Occipital lobe (tissue), 2 donors: ENCODE results near the gene PPP1CB. TPM values are rescaled to one million over a fixed set of nuclear protein-coding genes. Genes with fewer than 3 reads are reported as not detected.

Source experiments
- DNase-seq: peaks from one replicate; lab custom pipeline; 2025; lab: John Stamatoyannopoulos, UW
- total RNA-seq: library from RNA; depleted of rRNA; stranded (reverse); fragments of >200 nt; gene quantifications from one replicate; pipeline ENCODE4 v1.2.3, GENCODE V29; 2014

Gene PPP1CB
- total RNA-seq, 1 donor from 2014 or later, result 433 TPM

DNA sequence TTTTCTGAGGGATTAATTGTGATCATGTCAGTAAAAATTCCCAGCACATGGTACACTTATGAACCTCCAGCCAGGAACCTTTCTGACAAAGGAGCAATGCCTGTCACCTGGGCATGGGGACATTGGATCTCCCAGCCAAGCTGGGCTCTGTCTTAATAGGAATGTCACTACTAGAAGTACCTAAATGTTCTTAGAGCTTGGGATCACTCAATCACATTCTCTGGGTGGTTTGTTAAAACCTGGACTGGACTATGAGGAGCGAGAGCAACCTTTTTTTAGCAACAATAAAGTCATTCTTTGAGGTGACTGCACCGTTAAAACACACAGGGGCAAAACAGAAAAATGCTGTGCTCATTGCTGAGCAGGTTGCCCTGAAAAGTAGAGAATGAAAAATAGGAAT lies 6.4 kb upstream of the PPP1CB start:
- no peak for DNase-seq

DNA sequence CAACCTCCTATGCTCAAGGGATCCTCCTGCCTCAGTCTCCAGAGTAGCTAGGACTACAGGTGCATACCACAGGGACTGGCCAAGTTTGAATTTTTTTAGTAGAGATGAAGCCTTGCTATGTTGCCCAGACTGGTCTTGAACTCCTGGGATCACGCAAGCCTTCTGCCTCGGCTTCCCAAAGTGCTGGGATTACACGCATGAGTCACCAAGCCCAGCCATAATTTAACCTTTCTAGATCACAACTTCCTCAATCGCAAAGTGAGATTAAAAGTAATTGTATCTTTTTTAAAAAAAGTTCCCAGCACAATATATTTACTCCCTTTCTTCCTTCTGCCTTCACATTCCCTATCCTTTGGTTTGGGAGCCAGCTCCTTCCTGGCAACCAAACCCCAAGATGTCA lies 5.8 kb upstream of the PPP1CB start:
- DNase-seq, result no peak

DNA sequence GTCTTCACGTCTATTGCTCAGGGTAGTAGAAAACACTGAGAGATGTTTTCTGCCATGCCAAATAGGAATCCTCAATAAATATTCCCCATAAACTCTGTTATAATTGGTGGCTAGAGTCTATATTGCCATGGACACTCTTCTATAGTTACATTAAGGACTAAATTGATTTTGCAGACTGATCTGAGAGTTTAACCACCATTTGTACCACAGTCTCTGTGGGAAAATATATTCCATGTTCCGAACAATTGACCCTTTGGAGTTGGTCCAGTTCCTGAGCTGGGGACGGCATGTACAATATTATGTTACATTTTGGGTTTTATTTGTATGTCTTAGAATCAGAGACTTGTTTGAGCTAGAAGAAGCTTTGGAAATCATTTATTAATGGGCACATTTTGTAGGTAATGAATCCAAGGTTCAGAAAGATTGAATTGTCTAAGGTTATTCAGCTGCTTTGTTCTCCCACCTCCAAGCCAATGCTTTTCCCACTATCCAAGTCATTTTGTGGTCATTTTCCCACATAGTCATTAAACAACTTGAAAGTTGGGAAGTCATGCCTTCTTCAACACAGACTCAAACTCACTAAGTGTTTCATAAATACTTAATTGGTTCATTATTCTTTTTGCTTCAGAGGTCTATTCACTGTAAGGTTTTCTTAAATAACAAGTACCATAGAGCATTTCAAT lies 5.1 kb upstream of the PPP1CB start:
- no peak for DNase-seq

- no peak for DNase-seq
These were observed 3.9 kb upstream of the PPP1CB start for GRCh38 chr2:28747714-28748113.

GRCh38 chr2:28748176-28748575 lies 3.5 kb upstream of the PPP1CB start:
- DNase-seq, result no peak

- no peak for DNase-seq
These were observed 2.7 kb upstream of the PPP1CB start for GRCh38 chr2:28748941-28749340.

DNA sequence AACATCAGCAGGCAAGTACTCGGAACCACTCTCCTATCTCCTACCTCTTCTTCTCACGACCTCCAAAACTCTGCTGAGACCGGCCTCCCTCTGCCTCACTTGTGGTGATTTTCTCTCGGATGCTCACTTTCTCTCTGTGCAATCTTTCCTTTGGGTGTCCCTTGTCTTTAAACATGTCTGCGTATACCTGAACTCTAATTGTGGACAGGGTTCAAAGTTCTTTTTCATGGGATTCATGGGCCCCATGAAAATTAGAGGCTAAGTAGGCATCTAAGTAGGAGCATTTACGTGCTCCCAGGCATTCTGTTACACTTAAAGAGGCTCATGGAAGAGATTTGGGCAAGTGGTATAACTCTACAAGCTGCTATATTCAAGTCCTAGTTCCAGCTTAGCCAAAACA lies 2.1 kb upstream of the PPP1CB start:
- no peak for DNase-seq

DNA sequence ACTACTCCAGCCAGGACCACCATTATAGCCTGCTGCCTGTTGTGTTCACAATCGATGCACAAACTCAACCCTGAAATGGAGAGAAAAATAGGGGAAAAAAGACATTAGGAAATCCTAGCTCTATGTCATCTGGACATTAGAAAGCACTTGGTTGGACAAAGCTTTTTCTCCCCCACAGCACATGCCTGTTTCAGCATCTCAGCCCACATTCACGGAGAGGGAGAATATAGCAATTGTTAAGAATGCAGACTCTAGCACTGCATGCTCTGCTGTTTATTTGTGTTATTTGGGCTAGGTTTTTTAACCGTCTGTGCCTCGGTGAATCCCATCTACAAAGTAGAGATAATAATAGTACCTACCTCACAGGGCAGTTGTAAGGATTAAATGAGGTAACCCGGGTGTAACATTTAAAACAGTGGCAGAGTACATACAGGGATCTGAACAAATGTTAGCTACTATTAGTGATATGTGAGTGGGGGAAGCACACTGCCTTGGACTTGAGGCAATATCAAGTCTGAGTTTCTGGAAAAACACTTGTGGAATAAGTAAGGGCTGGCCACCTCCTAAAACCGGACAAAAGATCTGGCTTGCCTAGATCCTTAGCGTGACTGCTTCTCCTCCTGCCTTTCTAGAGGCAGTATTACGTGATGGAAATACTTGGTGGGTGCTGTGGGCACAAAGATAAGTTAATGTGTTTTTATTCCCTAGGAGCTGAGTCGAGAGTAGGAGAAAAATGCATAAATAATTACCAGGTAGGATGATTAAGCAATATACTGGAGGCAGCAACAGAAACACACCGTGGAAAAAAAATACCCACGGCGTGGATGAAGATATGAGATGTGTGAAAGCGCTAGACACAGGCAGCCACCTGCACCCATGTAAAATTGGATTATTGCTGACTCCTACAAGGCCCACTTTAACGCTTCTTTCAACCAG lies 1.0 kb upstream of the PPP1CB start:
- no peak for DNase-seq

GRCh38 chr2:28751956-28752630 lies 463 bp downstream of the PPP1CB start:
- DNase-seq, result no peak

DNA sequence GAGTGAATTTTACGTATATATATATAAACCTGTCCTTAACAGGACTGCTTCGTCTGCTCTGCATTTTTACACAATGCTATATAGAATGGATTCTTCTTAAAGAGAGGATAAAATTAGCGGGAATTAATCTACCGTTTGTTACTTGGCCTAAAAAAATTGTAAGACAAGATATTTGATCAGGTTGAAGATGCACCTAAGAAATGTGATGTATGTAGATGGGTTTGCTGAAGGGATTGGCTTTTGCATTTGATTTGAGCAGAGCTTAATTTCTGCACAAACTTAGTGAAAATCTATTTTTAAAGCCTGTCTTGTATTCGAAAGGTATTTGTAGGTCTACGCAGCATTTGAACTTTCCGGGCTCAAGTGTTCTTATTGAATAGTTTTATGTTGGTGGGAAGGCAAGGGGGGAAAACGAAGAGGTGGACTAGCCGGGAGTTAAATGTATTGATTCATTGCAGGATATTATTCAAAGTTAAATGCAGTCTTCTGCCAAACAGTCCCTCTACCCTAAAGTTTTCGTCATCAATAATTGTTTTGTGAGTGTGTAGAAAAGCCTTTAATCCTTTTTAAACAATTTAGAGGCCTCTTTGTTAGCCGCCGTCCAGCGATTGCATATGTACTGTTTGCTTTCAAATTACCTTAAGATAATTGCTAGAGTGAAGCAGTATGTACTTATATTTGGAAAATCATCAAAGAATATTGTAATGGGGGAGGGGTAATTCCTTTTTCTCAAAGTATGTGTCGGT lies 1.2 kb downstream of the PPP1CB start:
- DNase-seq, result no peak

- DNase-seq, result no peak
These were observed 2.7 kb downstream of the PPP1CB start for GRCh38 chr2:28754321-28754720.

DNA sequence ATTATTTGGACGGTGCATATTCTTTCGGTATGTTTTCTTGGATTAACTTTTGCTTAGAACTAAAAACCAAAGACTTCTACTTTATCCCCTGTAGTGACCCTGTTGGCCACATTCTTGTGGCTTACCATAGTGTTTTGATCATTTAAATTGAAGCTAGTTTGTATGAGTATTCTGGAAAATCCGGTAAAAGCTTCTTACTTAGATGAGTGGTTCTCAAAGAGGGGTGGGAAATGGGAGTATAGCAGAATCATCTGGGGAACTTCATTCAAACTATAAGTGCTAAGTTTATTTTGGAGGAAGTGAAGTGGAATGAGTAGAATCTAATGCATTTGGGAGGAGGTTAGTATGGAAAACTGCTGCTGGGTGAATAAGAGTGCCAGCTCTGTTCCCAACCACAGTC lies 3.8 kb downstream of the PPP1CB start:
- DNase-seq, result no peak

GRCh38 chr2:28758459-28758858 lies 6.8 kb downstream of the PPP1CB start:
- DNase-seq, result no peak

- DNase-seq, result no peak
These were observed 9.8 kb downstream of the PPP1CB start for GRCh38 chr2:28761420-28761819.

GRCh38 chr2:28764909-28765711 lies 13.5 kb downstream of the PPP1CB start:
- DNase-seq, result no peak

DNA sequence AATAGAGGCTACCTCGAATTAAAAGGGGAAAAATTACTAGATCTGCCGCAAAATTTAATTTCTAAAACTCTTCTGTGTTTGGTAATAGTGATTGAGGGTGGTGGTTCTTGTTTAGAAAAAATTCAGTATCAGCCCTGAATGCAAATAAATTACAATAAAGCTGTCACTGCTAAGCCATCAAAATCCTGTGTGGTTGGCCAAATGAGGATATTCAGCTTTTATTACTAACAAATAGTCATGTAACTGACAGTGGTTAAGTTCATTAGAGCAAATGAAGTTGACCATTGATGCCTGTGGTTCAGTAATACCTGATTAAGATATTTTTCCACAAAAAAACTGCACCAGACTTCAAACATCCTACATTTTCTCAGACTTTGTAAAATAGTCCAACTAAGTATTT lies 14.4 kb downstream of the PPP1CB start:
- no peak for DNase-seq

GRCh38 chr2:28767337-28767736 lies 15.7 kb downstream of the PPP1CB start:
- no peak for DNase-seq

- DNase-seq, result no peak
These were observed 16.8 kb downstream of the PPP1CB start for GRCh38 chr2:28768422-28768821.

DNA sequence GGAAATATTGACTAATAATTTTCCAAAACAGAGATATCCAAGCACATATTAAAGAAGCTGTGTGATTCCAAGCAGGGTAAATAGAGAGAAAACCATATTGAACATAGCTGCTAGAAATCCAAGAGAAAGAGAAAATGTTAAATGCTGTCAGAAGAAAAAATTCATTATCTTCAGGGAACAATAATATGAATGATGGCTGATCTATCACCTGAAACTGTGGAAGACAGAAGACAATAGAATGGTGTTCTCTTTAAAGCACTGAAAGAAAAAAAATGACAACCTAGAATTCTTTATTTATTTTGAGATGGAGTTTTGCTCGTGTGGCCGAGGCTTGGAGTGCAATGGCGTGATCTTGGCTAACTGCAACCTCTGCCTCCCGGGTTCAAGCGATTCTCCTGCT lies 17.3 kb downstream of the PPP1CB start:
- DNase-seq, result no peak

GRCh38 chr2:28772351-28772750 lies 20.7 kb downstream of the PPP1CB start:
- DNase-seq, result no peak

DNA sequence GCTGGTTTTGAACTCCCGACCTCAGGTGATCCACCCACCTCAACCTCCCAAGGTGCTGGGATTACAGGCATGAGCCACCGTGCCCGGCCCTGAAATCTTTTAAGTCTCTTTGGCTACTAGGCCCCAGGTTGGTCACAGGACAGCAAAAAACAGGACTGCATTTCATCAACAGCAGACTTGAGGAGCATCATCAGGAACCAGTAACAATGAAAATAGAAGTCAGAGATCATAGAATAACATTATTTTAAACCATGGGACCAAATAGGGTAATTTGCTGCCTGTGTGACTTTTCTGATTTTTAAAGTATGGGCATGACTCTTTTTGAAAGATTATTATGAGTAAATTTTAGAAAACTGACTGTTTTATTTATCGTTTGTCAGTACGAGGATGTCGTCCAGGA lies 24.8 kb downstream of the PPP1CB start:
- DNase-seq, result no peak
